ENCODE results near the gene GRIN1. TPM values are rescaled to one million over a fixed set of nuclear protein-coding genes. Genes with fewer than 3 reads are reported as not detected.

The GRIN1 gene
- total and polyA plus RNA-seq, 2 of the 8 experiments (the other 6 are each of a cell fraction or from before 2014, with no cell fraction given): 0.48 to 2.1 TPM

GRCh38 chr9:137175345-137175961 is 36.5 kb downstream of the GRIN1 start (continued):
- TF ChIP-seq FOSL1 (IDR thresholded peaks at IDR 0.05; ENCODE audit: insufficient read depth, low read depth, low read length) (0 out of 2 replicates have a peak, but pooled peaks have one; percentile 11), SRF (IDR thresholded peaks at IDR 0.05; ENCODE audit: low read depth, low read length) (no peak), TAF7 (optimal IDR thresholded peaks at IDR 0.05; ENCODE audit: borderline replicate concordance, low read depth, low read length) (no peak)

All from H1 (cell line).